ENCODE results near the gene NUP98. TPM values are rescaled to one million over a fixed set of nuclear protein-coding genes. Genes with fewer than 3 reads are reported as not detected.
A peak's percentile ranks its signal among the peaks of the same experiment; 100 is the strongest.

NUP98 gene
- total and polyA plus RNA-seq, 10 of the 15 experiments (the other 5 are each of a cell fraction or from before 2014, with no cell fraction given): 21.7 to 108 (median 78.9) TPM

GRCh38 chr11:3838504-3838903 is 41.1 kb upstream of the NUP98 start:
- H4K20me1 ChIP-seq (ENCODE audit: control insufficient read depth, insufficient read depth): no peaks in the 10 kb centered on the region
- ATAC-seq (no peak), DNase-seq (ENCODE audit: low read depth, low spot score) (no peak), FAIRE-seq (no peak)
- ChIA-PET RAD21 (ENCODE audit: unreplicated experiment) (interaction anchor here (0.7 to 12.7 kb wide), 13 partner anchors 13 to 234 kb away, joined by 3 to 304 read pairs (median 7); partner anchors contain the start of genes NUP98, PGAP2 and STIM1), SMC1A (ENCODE audit: uncharacterized antibody, unreplicated experiment) (interaction anchor here (1.1 to 12.4 kb wide), 14 partner anchors 12 to 259 kb away, joined by 3 to 188 read pairs (median 6); partner anchors contain the start of genes PGAP2 and STIM1), POLR2A (interaction anchor here (1.1 to 12.0 kb wide), 8 partner anchors 15 to 89 kb away, joined by 3 to 242 read pairs (median 6); partner anchors contain the start of genes NUP98 and STIM1), CTCF (interaction anchor here (1.5 to 39.6 kb wide), 5 partner anchors 10 to 231 kb away, joined by 3 to 1047 read pairs (median 14); partner anchors contain the start of genes PGAP2 and STIM1)
- WGBS (ENCODE audit: insufficient coverage, insufficient replicate concordance, low lambda C conversion rate, missing lambda C conversion rate): 11% methylated on average over 2 of the region's 2 CpGs
- peaks cover 2 to 13% of the 10 kb centered on the region in 2 experiments; a peak in 2 of 4 replicates for H3K36me3 ChIP-seq (ENCODE audit: control insufficient read depth in 2 of 2, insufficient read depth in 2 of 2, low read length in 1 of 2)
- TF ChIP-seq PML (IDR thresholded peaks at IDR 0.05; ENCODE audit: low read length) (no peak), BCL11A (IDR thresholded peaks at IDR 0.05; ENCODE audit: low read depth, low read length) (no peak), ELK1 (IDR thresholded peaks at IDR 0.05; ENCODE audit: low read depth, low read length) (no peak), SPI1 (IDR thresholded peaks at IDR 0.05; ENCODE audit: borderline replicate concordance, insufficient read depth, low read depth, low read length) (peak; percentile 47; the same call in 1 of the 2 replicates), ZNF217 (IDR thresholded peaks at IDR 0.05) (no peak), MYC (IDR thresholded peaks at IDR 0.05; ENCODE audit: insufficient read depth, insufficient read length, insufficient replicate concordance, low read length, severe bottlenecking) (no peak), POLR2AphosphoS5 (IDR thresholded peaks at IDR 0.05; ENCODE audit: low read length) (no peak), IKZF2 (IDR thresholded peaks at IDR 0.05) (no peak), HSF1 (IDR thresholded peaks at IDR 0.05; ENCODE audit: low read depth, low read length) (no peak), NFIC (IDR thresholded peaks at IDR 0.05; ENCODE audit: low read depth, low read length) (no peak), EED (IDR thresholded peaks at IDR 0.05; ENCODE audit: low read depth) (peak; percentile 24; the same call in 1 of the 2 replicates), HDAC6 (IDR thresholded peaks at IDR 0.05; ENCODE audit: unreplicated experiment) (no peak), RFX5 (IDR thresholded peaks at IDR 0.05; ENCODE audit: low read depth, low read length) (no peak), BRCA1 (IDR thresholded peaks at IDR 0.05; ENCODE audit: low read depth, low read length) (no peak), KDM1A (IDR thresholded peaks at IDR 0.05; ENCODE audit: borderline replicate concordance) (no peak), CREB1 (IDR thresholded peaks at IDR 0.05; ENCODE audit: low read depth) (no peak)
- in situ Hi-C loops (cut with MboI): loop anchor here (25.0 kb wide), 1 partner anchor 549 kb away; the partner anchor contains the start of gene TRIM21
- H3K4me3 ChIP-seq: peak overlapping the region; percentile 98
- peak overlapping the region; percentile 43 for H3K4me2 ChIP-seq (ENCODE audit: control insufficient read depth, insufficient read depth)
- peaks cover 36% of the 10 kb centered on the region for H3K4me1 ChIP-seq (ENCODE audit: control insufficient read depth, insufficient read depth, low read length)
- H3K79me2 ChIP-seq (ENCODE audit: control insufficient read depth, insufficient read depth, low read length): peaks cover 72% of the 10 kb centered on the region
- intact Hi-C loops (cut with micrococcal nuclease; ENCODE audit: unreplicated experiment): no loop called here
- peak overlapping the region; percentile 89 for H3K9ac ChIP-seq (ENCODE audit: control insufficient read depth, insufficient read depth, low read length)
- no TSS peak for BruUV-seq (replicated peaks)
- H3K9me3 ChIP-seq (replicated peaks; ENCODE audit: control insufficient read depth, insufficient read depth, low read length): no peaks in the 10 kb centered on the region
- no peaks in the 10 kb centered on the region for H3K27me3 ChIP-seq (replicated peaks in 1 of 2; ENCODE audit: control insufficient read depth in 2 of 2, insufficient read depth in 2 of 2, low read length in 1 of 2)
- peak overlapping the region; percentile 82 for H3K27ac ChIP-seq (ENCODE audit: control insufficient read depth, insufficient read depth)
- no peak overlapping the region for H2AFZ ChIP-seq (ENCODE audit: control insufficient read depth, low read depth, low read length)

Measured in GM12878 (cell line).